GM12891 (cell line): ENCODE data around the gene ASNS.
"Not testable (repeated sequence)": the region's sequence is repeated elsewhere in the genome, so short reads cannot be mapped to it uniquely, and the experiment has no call there.

Experiments
- DNase-seq: peaks from one replicate; pipeline ENCODE4 v3.0.0; 2011; ENCODE audit warnings: low spot score; ENCODE audit not compliant: insufficient read length
- FAIRE-seq: peaks from 2 replicates; lab custom pipeline; 2011; peaks lifted over from hg19 to GRCh38; lab: Jason Lieb, UNC
- PAX5 ChIP-seq: IDR thresholded peaks from 2 replicates; pipeline ENCODE4 v1.6.1; 2011; ENCODE audit warnings: low read length, moderate library complexity, mild to moderate bottlenecking; ENCODE audit not compliant: insufficient read depth, severe bottlenecking
- POLR2A ChIP-seq: IDR thresholded peaks from 2 replicates; pipeline ENCODE4 v1.6.1; 2011; ENCODE audit warnings: low read depth, low read length, control low read depth
- POLR2AphosphoS5 ChIP-seq: IDR thresholded peaks from 2 replicates; pipeline ENCODE4 v1.6.1; 2011; ENCODE audit warnings: low read depth, low read length, control low read depth
- POU2F2 ChIP-seq: IDR thresholded peaks from 2 replicates; pipeline ENCODE4 v1.6.1; 2011; ENCODE audit warnings: low read depth, mild to moderate bottlenecking, control low read depth, low read length, moderate library complexity
- SPI1 ChIP-seq: IDR thresholded peaks from 2 replicates; pipeline ENCODE4 v1.6.1; 2011; ENCODE audit warnings: low read depth, low read length, control low read depth
- TAF1 ChIP-seq: IDR thresholded peaks from 2 replicates; pipeline ENCODE4 v1.6.1; 2011; ENCODE audit warnings: low read depth, low read length, control low read depth

Gene ASNS

DNA sequence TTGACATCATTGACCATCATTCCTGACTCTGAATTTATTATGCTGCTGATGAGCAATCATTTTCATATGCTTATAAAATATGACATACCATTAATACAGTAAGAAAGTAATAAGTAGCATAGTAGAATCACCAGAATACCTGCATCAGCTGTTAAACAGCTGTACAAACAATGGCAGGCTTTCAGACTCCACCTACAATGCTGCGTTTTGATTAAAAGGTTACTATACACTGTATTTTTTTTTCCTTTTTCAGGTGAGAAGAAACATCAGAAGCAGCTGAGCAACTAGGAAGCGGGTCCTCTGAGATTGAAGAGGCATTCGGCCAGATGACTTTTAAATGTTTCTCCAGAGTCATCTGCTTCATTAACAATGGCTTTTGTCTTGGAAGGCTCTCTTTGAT lies 7.1 kb downstream of the ASNS start:
- no peak for DNase-seq

DNA sequence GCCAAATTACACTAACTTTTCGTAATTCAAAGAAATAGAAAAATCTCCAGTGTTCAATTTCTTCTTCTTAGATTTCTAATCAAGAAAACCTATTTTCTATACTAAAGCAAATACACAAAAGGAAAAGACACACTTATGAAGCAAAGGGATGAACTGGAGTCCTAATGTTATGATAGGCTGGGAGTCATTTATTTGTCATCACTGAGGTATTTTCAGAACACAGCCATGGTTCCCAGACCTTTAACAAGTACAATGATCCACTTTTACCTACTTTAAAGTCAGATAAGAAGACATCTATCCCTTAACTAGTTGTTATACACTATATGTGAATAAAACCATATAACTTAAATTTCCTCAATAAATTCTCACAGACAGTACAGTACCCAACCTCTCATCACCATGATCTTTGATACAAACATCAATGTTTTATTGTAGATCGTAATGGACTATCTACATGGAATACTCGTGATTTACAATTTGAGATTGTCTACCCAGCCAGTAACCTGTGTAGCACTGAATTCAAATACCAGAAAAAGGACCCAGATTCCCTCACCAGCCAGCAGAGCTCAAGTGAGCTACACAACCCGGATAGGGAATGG lies 12.5 kb downstream of the ASNS start:
- FAIRE-seq: peak; percentile 31
- DNase-seq: no peak
- TF ChIP-seq SPI1 (no peak), POLR2A (no peak), POU2F2 (no peak), POLR2AphosphoS5 (no peak), PAX5 (no peak), TAF1 (no peak)

More for the DNA sequence above, 7.1 kb downstream of the ASNS start:
- TF ChIP-seq SPI1 (no peak), POLR2AphosphoS5 (no peak), POU2F2 (no peak), POLR2A (no peak), TAF1 (no peak), PAX5 (no peak)
- no peak for FAIRE-seq

DNA sequence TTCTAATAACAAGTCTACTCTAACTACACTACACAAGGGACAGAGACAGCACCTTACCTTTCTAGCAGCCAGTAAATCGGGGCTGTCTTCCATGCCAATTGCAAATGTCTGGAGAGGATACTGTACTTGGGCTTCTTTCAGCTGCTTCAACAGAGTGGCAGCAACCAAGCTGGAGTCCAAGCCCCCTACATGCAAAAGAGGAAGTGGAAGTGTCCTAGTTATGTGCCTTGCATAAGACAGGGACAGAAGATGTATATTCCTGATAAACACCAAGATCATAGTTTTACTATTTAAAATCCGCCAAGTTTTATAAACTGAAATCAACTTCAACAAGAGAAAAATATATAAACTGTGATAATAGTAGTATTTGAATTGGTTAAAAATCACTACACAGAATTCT lies 14.0 kb downstream of the ASNS start:
- DNase-seq (no peak), FAIRE-seq (no peak)
- TF ChIP-seq POU2F2: no peak
- TF ChIP-seq PAX5: no peak
- peak; percentile 89 for TF ChIP-seq SPI1
- no peak for TF ChIP-seq POLR2A
- no peak for TF ChIP-seq TAF1
- no peak for TF ChIP-seq POLR2AphosphoS5

- DNase-seq (no peak), FAIRE-seq (no peak)
- no peak for TF ChIP-seq POLR2AphosphoS5
- no peak for TF ChIP-seq POU2F2
- TF ChIP-seq POLR2A: no peak
- TF ChIP-seq PAX5: no peak
- TF ChIP-seq SPI1: no peak
- no peak for TF ChIP-seq TAF1
Observed at GRCh38 chr7:97857544-97857943, 14.7 kb downstream of the ASNS start.

DNA sequence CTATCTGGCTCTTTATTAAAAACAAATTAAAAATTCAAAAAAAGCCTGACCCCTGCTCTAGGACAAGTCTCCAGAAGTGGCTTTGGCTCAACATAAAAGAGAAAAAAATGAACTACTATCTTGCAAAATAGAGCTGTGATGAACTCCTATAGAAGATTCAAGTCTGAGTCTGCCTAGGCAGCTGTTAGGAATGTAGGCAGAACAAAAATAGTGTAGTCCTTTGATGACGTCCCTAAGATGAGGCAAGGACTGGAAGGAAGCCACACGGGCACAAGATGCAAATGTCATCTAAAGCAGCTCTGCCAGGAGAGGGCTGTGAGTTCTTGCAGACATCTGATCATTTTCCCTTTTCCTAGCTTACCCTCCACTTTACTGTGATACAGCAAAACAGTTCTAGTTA lies 20.5 kb downstream of the ASNS start:
- no peak for FAIRE-seq
- no peak for TF ChIP-seq POLR2AphosphoS5
- no peak for TF ChIP-seq POU2F2
- TF ChIP-seq TAF1: no peak
- TF ChIP-seq POLR2A: no peak
- DNase-seq: no peak

- DNase-seq, FAIRE-seq: not testable (repeated sequence)
Observed at GRCh38 chr7:97850262-97851031, 21.8 kb downstream of the ASNS start.

DNA sequence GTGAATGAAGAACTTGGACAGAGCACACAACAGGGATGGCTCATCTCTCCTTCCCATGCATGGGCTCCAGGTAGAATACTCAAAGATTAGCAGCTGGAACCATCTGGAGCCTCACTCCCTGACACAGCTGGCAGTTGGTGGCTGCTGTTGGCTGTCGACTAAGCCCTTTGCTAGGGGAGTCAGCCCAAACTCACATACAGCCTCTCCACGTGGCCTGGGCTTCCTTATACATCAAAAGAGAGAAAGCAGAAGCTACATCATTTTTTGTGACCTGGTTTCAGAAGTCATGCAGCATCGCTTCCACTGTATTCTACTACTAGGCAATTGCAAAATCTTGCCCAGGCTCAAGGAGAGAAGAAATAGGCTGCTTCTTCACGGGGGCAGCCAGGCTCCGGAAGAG lies 24.4 kb downstream of the ASNS start:
- TF ChIP-seq POLR2A (no peak), POLR2AphosphoS5 (no peak), POU2F2 (no peak), SPI1 (no peak), PAX5 (no peak), TAF1 (no peak)

DNA sequence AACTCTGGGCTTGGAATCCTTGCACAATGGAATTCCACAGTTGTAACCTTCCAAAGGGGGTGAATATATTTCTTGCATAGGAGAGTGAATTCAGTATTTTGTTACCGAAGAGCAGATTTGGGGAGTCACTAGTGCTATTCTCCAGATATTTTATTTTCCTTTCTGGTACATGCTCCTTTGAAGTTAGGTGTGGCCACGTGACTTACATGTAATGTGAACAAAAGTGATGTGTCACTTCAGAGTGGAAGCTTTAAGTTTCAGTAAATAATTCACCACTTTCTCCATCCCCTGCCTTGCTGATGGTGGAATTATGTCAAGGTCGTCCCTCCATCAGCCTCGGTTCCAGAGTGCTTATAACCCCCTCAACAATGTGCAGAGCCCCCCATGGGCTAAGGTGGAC lies 25.3 kb downstream of the ASNS start:
- FAIRE-seq (no peak), DNase-seq (no peak)
- TF ChIP-seq SPI1: no peak
- TF ChIP-seq POLR2A: no peak
- TF ChIP-seq PAX5: no peak
- no peak for TF ChIP-seq POLR2AphosphoS5
- TF ChIP-seq POU2F2: no peak
- no peak for TF ChIP-seq TAF1

More for the DNA sequence above, 24.4 kb downstream of the ASNS start:
- DNase-seq (no peak), FAIRE-seq (no peak)

- no peak for TF ChIP-seq TAF1
- no peak for TF ChIP-seq POLR2AphosphoS5
- TF ChIP-seq POLR2A: no peak
- no peak for TF ChIP-seq SPI1
- TF ChIP-seq POU2F2: no peak
- no peak for TF ChIP-seq PAX5
- FAIRE-seq (no peak), DNase-seq (no peak)
Observed at GRCh38 chr7:97845622-97846203, 26.5 kb downstream of the ASNS start.

- no peak for FAIRE-seq
Observed at GRCh38 chr7:97844036-97844435, 28.2 kb downstream of the ASNS start.

More at GRCh38 chr7:97844036-97844435, 28.2 kb downstream of the ASNS start:
- TF ChIP-seq POLR2AphosphoS5 (no peak), PAX5 (no peak), POLR2A (no peak), TAF1 (no peak), POU2F2 (no peak), SPI1 (no peak)
- DNase-seq: no peak
